RWPE2 (cell line): Measurements from ENCODE around the gene SAMD3.

Experiments
- ATAC-seq: fragments of 200-7000 bp; cut with Tn5 transposase; 3 replicates; pipeline ENCODE4 v1.9.1; 2021; ENCODE audit warnings: low read depth
- DNase-seq: peaks from one replicate; pipeline ENCODE4 v3.0.0-alpha.2; 2020; ENCODE audit warnings: low spot score
- H3K27ac ChIP-seq: fragments of 450-650 bp; 2 replicates; pipeline ENCODE4 v1.5.1; 2017; ENCODE audit warnings: mild to moderate bottlenecking; ENCODE audit not compliant: poor library complexity, severe bottlenecking
- H3K27me3 ChIP-seq: fragments of 250-450 bp; sonication (Bioruptor Pico); 2 replicates; pipeline ENCODE4 v1.5.1; 2021; ENCODE audit warnings: mild to moderate bottlenecking, moderate library complexity; ENCODE audit not compliant: insufficient read depth, poor library complexity, severe bottlenecking
- H3K36me3 ChIP-seq: fragments of 250-450 bp; sonication (Bioruptor Pico); 2 replicates; pipeline ENCODE4 v1.5.1; 2020; ENCODE audit warnings: low read depth, mild to moderate bottlenecking, moderate library complexity
- H3K4me1 ChIP-seq: fragments of 250-450 bp; sonication (Bioruptor Pico); 2 replicates; pipeline ENCODE4 v1.5.1; 2021; ENCODE audit warnings: mild to moderate bottlenecking, moderate library complexity; ENCODE audit not compliant: insufficient read depth, poor library complexity, severe bottlenecking
- H3K4me3 ChIP-seq: fragments of 250-450 bp; sonication (Bioruptor Pico); 2 replicates; pipeline ENCODE4 v1.5.1; 2021; ENCODE audit warnings: mild to moderate bottlenecking, moderate library complexity; ENCODE audit not compliant: severe bottlenecking
- H3K9me3 ChIP-seq: fragments of 250-450 bp; sonication (Bioruptor Pico); 2 replicates; pipeline ENCODE4 v1.5.1; 2021; ENCODE audit warnings: mild to moderate bottlenecking, moderate library complexity; ENCODE audit not compliant: severe bottlenecking
- TF ChIP-seq, protein P1 (sequence below): fragments of 450-650 bp; IDR thresholded peaks from one replicate; pipeline ENCODE4 v1.5.1; 2017; ENCODE audit warnings: mild to moderate bottlenecking, moderate library complexity; ENCODE audit not compliant: poor library complexity, severe bottlenecking

The SAMD3 gene

DNA sequence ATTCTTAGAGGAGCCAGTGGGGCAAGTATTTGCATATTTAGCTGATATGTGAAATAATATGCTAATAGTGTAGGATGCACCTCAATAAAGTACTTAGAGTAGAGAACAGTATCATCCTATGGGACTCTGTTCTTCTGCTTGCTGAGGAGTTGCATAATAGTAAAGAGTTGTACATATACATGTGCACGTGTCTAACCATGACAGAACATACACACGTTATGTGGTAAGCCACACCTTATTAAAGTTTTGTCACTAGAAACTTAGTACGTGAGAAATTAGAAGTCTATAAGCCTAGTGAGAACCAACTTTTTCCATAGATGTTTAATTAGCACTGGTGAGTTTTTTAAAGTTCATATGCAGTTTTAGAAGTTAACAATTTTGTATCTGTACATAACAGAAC lies 123.6 kb downstream of the SAMD3 start:
- no peak overlapping the region for H3K4me3 ChIP-seq
- DNase-seq: no peak
- H3K36me3 ChIP-seq: peaks cover 7% of the 10 kb centered on the region
- H3K27ac ChIP-seq: no peak overlapping the region
- ATAC-seq: no peak
- H3K4me1 ChIP-seq: no peaks in the 10 kb centered on the region
- no peaks in the 10 kb centered on the region for H3K9me3 ChIP-seq
- TF ChIP-seq, protein P1, sequence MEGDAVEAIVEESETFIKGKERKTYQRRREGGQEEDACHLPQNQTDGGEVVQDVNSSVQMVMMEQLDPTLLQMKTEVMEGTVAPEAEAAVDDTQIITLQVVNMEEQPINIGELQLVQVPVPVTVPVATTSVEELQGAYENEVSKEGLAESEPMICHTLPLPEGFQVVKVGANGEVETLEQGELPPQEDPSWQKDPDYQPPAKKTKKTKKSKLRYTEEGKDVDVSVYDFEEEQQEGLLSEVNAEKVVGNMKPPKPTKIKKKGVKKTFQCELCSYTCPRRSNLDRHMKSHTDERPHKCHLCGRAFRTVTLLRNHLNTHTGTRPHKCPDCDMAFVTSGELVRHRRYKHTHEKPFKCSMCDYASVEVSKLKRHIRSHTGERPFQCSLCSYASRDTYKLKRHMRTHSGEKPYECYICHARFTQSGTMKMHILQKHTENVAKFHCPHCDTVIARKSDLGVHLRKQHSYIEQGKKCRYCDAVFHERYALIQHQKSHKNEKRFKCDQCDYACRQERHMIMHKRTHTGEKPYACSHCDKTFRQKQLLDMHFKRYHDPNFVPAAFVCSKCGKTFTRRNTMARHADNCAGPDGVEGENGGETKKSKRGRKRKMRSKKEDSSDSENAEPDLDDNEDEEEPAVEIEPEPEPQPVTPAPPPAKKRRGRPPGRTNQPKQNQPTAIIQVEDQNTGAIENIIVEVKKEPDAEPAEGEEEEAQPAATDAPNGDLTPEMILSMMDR: no peak
- no peaks in the 10 kb centered on the region for H3K27me3 ChIP-seq

DNA sequence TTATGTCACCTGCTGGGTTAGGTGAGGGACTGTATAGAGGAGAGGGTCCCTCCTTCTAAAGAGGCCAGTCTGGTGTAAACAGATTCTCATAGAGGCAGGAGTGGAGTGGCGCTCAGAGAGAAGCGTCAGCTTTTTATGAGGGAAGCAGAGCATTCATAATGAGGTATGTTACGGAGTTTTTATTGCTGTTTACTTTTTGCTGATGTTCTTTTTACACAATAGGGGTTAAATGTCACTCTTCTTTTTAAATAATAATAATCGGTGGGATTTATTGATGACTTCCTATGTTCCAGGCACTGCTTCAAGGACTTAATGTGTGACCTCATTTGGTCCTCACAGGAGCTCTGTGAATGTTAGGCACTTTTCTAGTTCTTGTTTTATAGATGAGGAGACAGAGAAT lies 124.4 kb downstream of the SAMD3 start:
- ATAC-seq: no peak
- peaks cover 15% of the 10 kb centered on the region for H3K36me3 ChIP-seq

More for the DNA sequence above, 124.4 kb downstream of the SAMD3 start:
- Histone ChIP-seq H3K9me3 (no peaks in the 10 kb centered on the region), H3K4me3 (no peak overlapping the region), H3K27ac (no peak overlapping the region), H3K4me1 (no peaks in the 10 kb centered on the region), H3K27me3 (no peaks in the 10 kb centered on the region)
- DNase-seq: no peak
- TF ChIP-seq, protein P1: no peak
